Astrocyte (in vitro differentiated cells and primary cell): ENCODE measurements around the gene RBM19.

Source experiments
- CTCF ChIP-seq: IDR thresholded peaks from 2 replicates; pipeline ENCODE4 v1.5.1; 2011; ENCODE audit warnings: low read depth, mild to moderate bottlenecking, inconsistent platforms, low read length, moderate library complexity; ENCODE audit not compliant: insufficient read depth
- EZH2 ChIP-seq: IDR thresholded peaks from 2 replicates; pipeline ENCODE4 v1.6.1; 2012; ENCODE audit warnings: mild to moderate bottlenecking, low read length, inconsistent platforms; ENCODE audit not compliant: insufficient read depth

DNA sequence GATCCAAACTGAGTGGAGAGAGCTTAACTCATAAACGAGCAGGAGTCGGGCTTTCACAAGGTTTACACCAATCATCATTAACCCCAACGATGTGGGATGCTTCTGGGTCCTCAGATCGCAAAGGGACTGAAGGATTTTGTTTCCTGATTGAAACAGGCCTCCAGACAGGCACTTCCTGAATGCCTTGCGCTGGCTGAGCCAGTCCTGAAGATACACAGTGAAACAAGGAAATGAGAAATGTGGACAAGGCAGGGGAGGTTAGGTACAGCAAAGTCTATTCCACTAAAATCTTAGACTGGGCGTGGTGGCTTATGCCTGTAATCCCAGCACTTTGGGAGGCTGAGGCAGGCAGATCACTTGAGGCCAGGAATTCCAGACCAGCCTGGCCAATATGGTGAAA lies 30.7 kb downstream of the RBM19 start:
- TF ChIP-seq CTCF (no peak), EZH2 (no peak)
